HG02973 (cell line): ENCODE results near the gene SPAM1.
"Not testable (repeated sequence)": the region's sequence is repeated elsewhere in the genome, so short reads cannot be mapped to it uniquely, and the experiment has no call there.

ENCODE experiments used
- ATAC-seq: cut with Tn5 transposase; IDR thresholded peaks from one replicate; pipeline ENCODE4 v1.9.1; 2021; ENCODE audit warnings: moderate library complexity; ENCODE audit not compliant: unreplicated experiment

Gene SPAM1, protein sequence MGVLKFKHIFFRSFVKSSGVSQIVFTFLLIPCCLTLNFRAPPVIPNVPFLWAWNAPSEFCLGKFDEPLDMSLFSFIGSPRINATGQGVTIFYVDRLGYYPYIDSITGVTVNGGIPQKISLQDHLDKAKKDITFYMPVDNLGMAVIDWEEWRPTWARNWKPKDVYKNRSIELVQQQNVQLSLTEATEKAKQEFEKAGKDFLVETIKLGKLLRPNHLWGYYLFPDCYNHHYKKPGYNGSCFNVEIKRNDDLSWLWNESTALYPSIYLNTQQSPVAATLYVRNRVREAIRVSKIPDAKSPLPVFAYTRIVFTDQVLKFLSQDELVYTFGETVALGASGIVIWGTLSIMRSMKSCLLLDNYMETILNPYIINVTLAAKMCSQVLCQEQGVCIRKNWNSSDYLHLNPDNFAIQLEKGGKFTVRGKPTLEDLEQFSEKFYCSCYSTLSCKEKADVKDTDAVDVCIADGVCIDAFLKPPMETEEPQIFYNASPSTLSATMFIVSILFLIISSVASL

DNA sequence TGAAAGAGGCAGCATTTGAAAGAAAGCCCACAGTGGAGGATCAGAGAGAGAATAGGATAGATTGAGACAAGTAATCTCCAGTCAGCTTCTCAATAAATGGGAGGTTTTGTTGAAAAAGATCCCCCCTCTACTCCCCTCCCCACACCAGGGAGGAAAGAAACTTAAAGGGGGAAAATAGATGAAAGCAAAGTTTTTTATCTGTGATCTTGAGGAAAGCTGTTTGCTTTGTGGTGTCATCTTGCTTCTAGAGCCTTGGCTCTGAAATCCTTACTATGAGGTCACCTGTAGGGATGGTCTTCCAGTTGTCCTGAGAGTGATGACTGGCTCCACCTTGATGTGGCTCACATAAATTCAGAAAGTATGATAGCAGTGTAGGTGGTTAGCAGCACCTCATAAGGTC is at the start of gene SPAM1:
SPAM1 (plus strand) TSS at position 301 of the 400 bp plus-strand sequence. CDS start 28,330 bp downstream, outside the sequence.
- no peak for ATAC-seq

DNA sequence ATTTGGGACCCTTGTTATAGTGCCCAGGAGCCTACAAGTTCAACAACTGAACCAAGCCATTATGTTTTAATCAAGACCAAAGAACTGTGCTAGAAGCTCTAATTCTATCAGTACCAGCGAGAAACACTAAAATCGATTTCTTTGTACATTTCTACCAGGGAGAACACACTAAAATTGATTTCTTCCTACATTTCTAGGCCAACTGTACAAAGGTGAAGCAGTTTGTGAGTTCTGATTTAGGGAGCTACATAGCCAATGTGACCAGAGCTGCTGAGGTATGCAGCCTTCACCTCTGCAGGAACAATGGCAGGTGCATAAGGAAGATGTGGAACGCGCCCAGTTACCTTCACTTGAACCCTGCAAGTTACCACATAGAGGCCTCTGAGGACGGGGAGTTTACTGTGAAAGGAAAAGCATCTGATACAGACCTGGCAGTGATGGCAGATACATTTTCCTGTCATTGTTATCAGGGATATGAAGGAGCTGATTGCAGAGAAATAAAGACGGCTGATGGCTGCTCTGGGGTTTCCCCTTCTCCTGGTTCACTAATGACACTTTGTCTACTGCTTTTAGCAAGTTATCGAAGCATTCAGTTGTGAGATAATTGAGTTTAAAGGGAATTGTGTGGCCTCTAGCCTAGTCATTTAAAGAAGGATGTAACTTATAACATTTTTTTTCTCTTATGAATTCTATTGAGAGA is 48.3 kb upstream of the SPAM1 start:
- ATAC-seq = no peak

- no peak for ATAC-seq
These were observed 45.4 kb upstream of the SPAM1 start for GRCh38 chr7:123879628-123880027.

DNA sequence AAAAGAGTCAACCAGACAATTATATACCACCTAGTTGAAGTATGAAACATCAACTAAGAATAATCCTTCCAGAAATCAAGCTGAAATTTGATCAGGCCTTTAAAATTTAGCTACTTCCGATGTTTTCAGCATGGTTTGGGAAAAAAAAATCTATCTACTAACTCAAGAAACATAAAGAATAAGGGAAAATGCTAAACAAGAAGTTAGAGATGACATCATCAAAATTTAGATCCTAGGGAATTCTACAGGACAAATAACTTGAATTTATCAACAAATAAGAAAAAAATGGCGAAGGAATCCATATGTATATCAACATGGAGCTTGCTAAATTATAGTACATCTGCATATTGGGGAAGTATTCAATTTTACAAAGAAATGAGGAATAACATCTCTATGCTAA is 43.7 kb upstream of the SPAM1 start:
- ATAC-seq = no peak

DNA sequence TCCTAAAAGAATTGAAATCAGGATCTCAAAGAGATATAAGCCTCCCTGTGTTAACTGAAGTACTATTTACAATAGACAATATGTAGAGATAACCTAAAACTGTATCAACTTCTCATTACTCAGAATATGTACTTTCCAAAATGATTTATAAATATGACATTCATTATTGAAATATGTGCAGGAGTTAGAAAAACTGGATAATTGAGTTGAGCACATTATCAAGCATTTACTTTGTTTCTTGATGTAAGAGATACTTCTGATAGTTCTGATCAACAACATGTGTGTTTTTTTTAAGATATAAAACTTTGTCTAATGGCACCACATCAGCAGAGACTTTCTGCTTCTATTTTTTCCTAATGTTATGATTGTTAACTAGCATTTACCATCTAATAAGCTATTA is 41.9 kb upstream of the SPAM1 start:
- ATAC-seq = no peak

DNA sequence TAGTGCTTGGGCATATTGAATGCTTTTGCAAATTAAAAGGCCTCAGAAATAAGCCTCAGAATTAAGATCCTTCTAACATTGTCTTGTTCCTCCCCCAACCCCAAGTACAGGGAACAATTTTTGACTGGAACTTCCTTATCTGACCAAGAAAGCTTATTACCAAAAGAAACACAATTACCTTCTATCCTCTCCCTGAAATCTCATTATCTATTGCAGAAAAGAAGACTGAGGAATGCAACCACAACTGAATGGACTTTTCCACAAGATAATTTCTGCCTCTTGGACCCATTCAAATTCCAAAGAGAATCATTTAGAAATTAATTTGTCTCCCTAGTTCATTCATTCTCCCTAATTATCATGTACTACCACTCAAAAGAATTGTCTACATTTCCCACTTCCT is 36.8 kb upstream of the SPAM1 start:
- no peak for ATAC-seq

DNA sequence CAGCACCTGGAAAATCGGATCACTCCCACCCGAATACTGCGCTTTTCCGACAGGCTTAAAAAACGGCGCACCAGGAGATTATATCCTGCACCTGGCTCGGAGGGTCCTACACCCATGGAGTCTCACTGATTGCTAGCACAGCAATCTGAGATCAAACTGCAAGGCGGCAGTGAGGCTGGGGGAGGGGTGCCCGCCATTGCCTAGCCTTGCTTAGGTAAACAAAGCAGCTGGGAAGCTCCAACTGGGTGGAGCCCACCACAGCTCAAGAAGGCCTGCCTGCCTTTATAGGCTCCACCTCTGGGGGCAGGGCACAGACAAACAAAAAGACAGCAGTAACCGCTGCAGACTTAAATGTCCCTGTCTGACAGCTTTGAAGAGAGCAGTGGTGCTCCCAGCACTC is 30.3 kb upstream of the SPAM1 start:
- ATAC-seq = not testable (repeated sequence)

- no peak for ATAC-seq
These were observed 23.9 kb upstream of the SPAM1 start for GRCh38 chr7:123901101-123901500.

- ATAC-seq = no peak
These were observed 19.3 kb upstream of the SPAM1 start for GRCh38 chr7:123905714-123906113.

GRCh38 chr7:123916240-123916724 is 8.8 kb upstream of the SPAM1 start:
- ATAC-seq = no peak

- ATAC-seq = no peak
These were observed 7.2 kb upstream of the SPAM1 start for GRCh38 chr7:123917878-123918277.

- ATAC-seq = no peak
These were observed 6.7 kb upstream of the SPAM1 start for GRCh38 chr7:123918309-123918708.

GRCh38 chr7:123923599-123923998 is 1.4 kb upstream of the SPAM1 start:
- ATAC-seq = no peak

GRCh38 chr7:123929107-123929506 is 4.1 kb downstream of the SPAM1 start:
- no peak for ATAC-seq

GRCh38 chr7:123929655-123930054 is 4.6 kb downstream of the SPAM1 start:
- ATAC-seq = no peak

DNA sequence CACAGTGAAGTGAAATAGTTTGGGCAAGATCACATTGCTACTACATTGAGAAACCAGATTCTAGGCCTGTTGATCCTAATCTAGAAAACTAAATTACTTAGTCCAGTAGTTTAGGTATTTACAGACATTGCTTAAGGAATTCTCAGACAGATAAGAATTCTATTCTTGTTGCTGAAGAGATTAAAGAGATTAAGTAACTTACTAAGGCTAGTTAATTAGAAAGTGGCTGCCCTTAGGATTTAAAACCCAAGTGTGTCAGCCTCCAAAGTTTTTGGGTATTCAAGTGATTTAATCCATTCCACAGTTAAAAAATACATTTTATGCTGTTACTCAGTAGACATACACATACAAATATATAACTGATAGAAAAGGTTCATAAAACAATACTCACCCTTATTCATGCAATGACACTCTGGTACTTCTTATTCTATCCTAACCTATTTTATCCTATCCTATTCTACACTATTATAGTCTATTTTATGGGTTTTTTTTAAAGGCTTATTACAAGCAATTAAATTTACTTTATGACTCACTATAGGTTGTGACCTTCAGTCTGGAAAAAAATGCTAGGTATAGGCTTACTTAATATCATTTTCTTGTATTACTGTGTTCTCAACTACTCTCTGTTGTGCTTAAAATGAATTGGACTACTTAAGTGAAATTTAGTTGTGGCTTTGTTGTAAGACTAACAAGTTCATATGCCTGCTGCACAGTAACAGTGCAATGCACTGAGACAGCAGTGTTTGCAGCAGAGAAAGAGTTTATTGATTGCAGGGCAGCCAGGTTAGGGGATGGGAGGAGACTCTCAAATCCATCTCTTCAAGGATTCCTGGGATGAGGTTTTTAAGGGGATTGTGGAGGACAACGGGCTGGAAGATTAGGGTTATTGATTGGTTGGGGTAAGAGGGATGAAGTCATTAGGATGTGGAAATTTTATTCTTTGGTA is 10.7 kb downstream of the SPAM1 start:
- ATAC-seq = no peak

DNA sequence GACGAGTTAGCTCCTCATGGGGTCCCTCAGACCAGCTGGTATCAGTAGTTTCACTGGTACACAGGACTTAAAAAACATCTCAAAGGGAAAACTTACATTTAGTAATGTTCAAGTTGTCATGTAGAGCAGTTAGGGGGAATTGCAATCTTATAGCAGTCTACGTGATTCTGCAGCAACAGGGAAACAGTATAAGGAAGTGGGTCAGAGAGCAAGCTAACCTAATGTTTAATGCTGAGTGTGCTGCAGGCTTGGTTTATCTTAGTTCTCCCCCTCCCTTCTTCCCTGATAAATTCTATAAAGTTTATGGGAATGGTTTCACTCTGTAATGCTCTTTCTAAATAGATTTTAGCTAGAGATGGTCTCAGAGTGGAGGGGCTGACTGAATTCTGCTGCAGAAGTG is 11.3 kb downstream of the SPAM1 start:
- no peak for ATAC-seq

DNA sequence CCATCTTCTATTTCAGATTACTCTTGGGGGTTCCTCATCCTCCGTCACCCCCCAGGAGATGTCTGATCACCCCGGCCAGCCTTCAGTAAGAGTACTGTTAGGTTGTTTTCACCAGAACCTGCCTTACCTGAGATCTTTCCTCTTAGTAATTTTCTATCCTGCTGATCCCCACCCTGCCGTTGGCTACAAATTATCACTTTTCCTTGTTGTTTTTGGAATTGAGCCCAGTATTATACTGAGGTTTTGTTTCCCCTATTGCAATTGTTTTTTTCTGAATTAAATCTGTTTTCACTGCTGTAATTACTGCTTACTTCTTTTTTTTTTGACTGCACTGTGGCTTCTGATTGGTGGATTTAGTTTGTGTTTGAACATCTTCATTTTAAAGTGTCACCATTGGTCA is 14.7 kb downstream of the SPAM1 start:
- ATAC-seq = no peak

- ATAC-seq = no peak
These were observed 16.5 kb downstream of the SPAM1 start for GRCh38 chr7:123941391-123942180.

DNA sequence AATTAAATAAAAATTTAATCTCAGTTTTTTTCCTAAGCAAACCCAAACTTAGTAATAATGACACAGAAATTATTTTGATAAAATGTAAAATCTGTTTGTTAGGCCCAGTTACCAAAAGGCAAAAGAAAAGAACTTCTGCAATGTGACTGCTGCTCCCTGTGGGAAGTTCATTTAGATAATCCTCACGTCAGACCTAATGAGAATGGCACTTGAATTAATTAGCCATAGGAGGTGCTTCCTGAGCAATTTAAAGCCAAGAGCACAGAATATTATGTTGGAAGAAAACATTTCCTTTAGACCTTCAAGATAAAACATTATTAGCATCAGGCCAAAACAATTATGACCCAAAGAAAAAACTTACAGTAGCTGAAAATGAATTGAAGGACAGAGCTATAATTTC is 19.4 kb downstream of the SPAM1 start:
- ATAC-seq = no peak
